ENCODE results near the gene PCBD1. TPM values are rescaled to one million over a fixed set of nuclear protein-coding genes. Genes with fewer than 3 reads are reported as not detected.

PCBD1 gene
- total RNA-seq, 1 experiment from 2014 or later = 163 TPM

GRCh38 chr10:70937661-70938060, 49.3 kb upstream of the PCBD1 start:
- TF ChIP-seq CTCF (IDR thresholded peaks at IDR 0.05 in 2 of 3, conservative IDR thresholded peaks at IDR 0.05 in 1 of 3; ENCODE audit: borderline replicate concordance in 1 of 3, insufficient read depth in 1 of 3, low read depth in 2 of 3, low read length in 2 of 3) (no peak), SIN3A (IDR thresholded peaks at IDR 0.05; ENCODE audit: low read depth) (no peak), ATF3 (IDR thresholded peaks at IDR 0.05) (no peak), EGR1 (IDR thresholded peaks at IDR 0.05; ENCODE audit: low read depth) (no peak), REST (IDR thresholded peaks at IDR 0.05; ENCODE audit: low read depth) (no peak), FOSL1 (IDR thresholded peaks at IDR 0.05; ENCODE audit: low read depth) (no peak), ZBTB33 (IDR thresholded peaks at IDR 0.05; ENCODE audit: extremely low read depth, insufficient replicate concordance, low read length) (no peak), SP1 (IDR thresholded peaks at IDR 0.05; ENCODE audit: low read depth) (no peak), CEBPB (IDR thresholded peaks at IDR 0.05; ENCODE audit: low read depth) (no peak), JUND (IDR thresholded peaks at IDR 0.05) (no peak), ELF1 (IDR thresholded peaks at IDR 0.05; ENCODE audit: borderline replicate concordance, low read depth) (no peak), YY1 (IDR thresholded peaks at IDR 0.05; ENCODE audit: extremely low read depth, insufficient replicate concordance, low read depth, low read length) (no peak), SRF (IDR thresholded peaks at IDR 0.05; ENCODE audit: low read depth) (no peak), POLR2A (IDR thresholded peaks at IDR 0.05; ENCODE audit: borderline replicate concordance, extremely low read depth, insufficient read depth, insufficient read length) (no peak)
- RAD21 ChIA-PET (ENCODE audit: low non-redundant PET in 1 of 2, low total read pairs in 2 of 2, uncharacterized antibody in 2 of 2, unreplicated experiment in 2 of 2) = no interaction called here
- no peak for ATAC-seq
- intact Hi-C loops (cut with micrococcal nuclease) = no loop called here
- Histone ChIP-seq H3K27ac (ENCODE audit: low read depth, low read length) (no peak overlapping the region), H3K79me2 (ENCODE audit: insufficient read depth, low read length) (no peaks in the 10 kb centered on the region), H3K4me2 (ENCODE audit: low read length) (no peak overlapping the region), H2AFZ (ENCODE audit: low read depth, low read length, poor library complexity, severe bottlenecking) (no peak overlapping the region), H3K9ac (ENCODE audit: low read length) (no peak overlapping the region), H3K9me2 (ENCODE audit: insufficient read depth) (no peaks in the 10 kb centered on the region), H3K36me3 (ENCODE audit: control insufficient read depth in 1 of 2, insufficient read depth in 2 of 2, low read length in 2 of 2) (no peaks in the 10 kb centered on the region), H4K20me1 (ENCODE audit: insufficient read depth) (no peaks in the 10 kb centered on the region), H3K4me3 (replicated peaks in 1 of 2; ENCODE audit: low read depth in 1 of 2, low read length in 2 of 2) (no peak overlapping the region), H3K27me3 (ENCODE audit: insufficient read depth, low read length) (peaks cover 4% of the 10 kb centered on the region; the same call in 1 of the 2 replicates), H3K9me3 (ENCODE audit: control insufficient read depth in 1 of 2, insufficient read depth in 1 of 2, low read depth in 1 of 2, low read length in 2 of 2) (no peaks in the 10 kb centered on the region), H3K4me1 (ENCODE audit: control insufficient read depth in 1 of 2, insufficient read depth in 2 of 2, low read length in 2 of 2) (peaks cover 0 to 4% of the 10 kb centered on the region in 2 experiments; a peak in 1 of 4 replicates)
- POLR2A ChIA-PET = no interaction called here
- no peak for DNase-seq (ENCODE audit: low read depth, low spot score)
- CTCF ChIA-PET = no interaction called here
- BruUV-seq (replicated peaks) = no TSS peak
